Measurements from ENCODE around the gene TECPR1.
"Not testable (repeated sequence)": the region's sequence is repeated elsewhere in the genome, so short reads cannot be mapped to it uniquely, and the experiment has no call there.

Gene TECPR1

DNA sequence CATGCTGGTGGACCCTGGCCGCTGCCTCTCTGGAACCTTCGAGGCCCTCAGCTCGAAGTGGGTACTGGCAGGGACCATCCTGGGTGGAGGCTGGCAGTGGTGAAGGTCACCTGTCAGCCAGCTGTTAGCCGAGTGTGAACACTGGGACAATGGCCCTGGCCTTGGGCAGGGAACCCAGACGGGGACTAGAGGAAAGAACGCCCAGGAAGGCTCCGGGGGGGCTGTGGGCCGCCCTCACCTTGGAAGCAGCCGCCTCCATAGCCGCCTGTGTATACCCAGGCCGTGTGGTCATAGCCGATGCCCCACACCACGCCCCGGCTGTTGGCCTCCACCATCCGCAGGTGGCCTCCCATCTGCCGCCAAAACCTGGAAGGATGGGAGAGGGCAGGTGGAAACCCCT is 23.2 kb downstream of the TECPR1 start:
- H3K4me3 ChIP-seq (ENCODE audit: low read depth in 1 of 2, low read length in 2 of 2), result no peak overlapping the region
- H3K9me3 ChIP-seq (ENCODE audit: control insufficient read depth in 1 of 2, low read length in 2 of 2), result no peaks in the 10 kb centered on the region
- no peaks in the 10 kb centered on the region for H3K27me3 ChIP-seq (ENCODE audit: control insufficient read depth in 1 of 2, insufficient read depth in 2 of 2, low read length in 2 of 2)
- H3K9ac ChIP-seq (ENCODE audit: low read depth in 1 of 2, low read length in 2 of 2), result no peak overlapping the region
- no peak overlapping the region for H3K27ac ChIP-seq (ENCODE audit: low read depth, low read length)
- peaks cover 8 to 23% of the 10 kb centered on the region in 2 donors for H3K36me3 ChIP-seq (ENCODE audit: control insufficient read depth in 1 of 2, insufficient read depth in 2 of 2, low read length in 2 of 2)
- no peaks in the 10 kb centered on the region for H3K4me1 ChIP-seq (ENCODE audit: control insufficient read depth in 1 of 2, insufficient read depth in 2 of 2, low read length in 2 of 2)

GRCh38 chr7:98227939-98228338 is 24.1 kb downstream of the TECPR1 start:
- H3K27ac ChIP-seq (ENCODE audit: low read depth, low read length), result no peak overlapping the region
- no peak overlapping the region for H3K9ac ChIP-seq (ENCODE audit: low read depth in 1 of 2, low read length in 2 of 2)
- no peaks in the 10 kb centered on the region for H3K4me1 ChIP-seq (ENCODE audit: control insufficient read depth in 1 of 2, insufficient read depth in 2 of 2, low read length in 2 of 2)
- H3K27me3 ChIP-seq (ENCODE audit: control insufficient read depth in 1 of 2, insufficient read depth in 2 of 2, low read length in 2 of 2), result no peaks in the 10 kb centered on the region
- H3K4me3 ChIP-seq (ENCODE audit: low read depth in 1 of 2, low read length in 2 of 2), result no peak overlapping the region
- no peaks in the 10 kb centered on the region for H3K9me3 ChIP-seq (ENCODE audit: control insufficient read depth in 1 of 2, low read length in 2 of 2)
- peaks cover 8 to 20% of the 10 kb centered on the region in 2 donors for H3K36me3 ChIP-seq (ENCODE audit: control insufficient read depth in 1 of 2, insufficient read depth in 2 of 2, low read length in 2 of 2)

- Histone ChIP-seq H3K27me3 (ENCODE audit: control insufficient read depth in 1 of 2, insufficient read depth in 2 of 2, low read length in 2 of 2) (no peaks in the 10 kb centered on the region), H3K9me3 (ENCODE audit: control insufficient read depth in 1 of 2, low read length in 2 of 2) (no peaks in the 10 kb centered on the region), H3K4me1 (ENCODE audit: control insufficient read depth in 1 of 2, insufficient read depth in 2 of 2, low read length in 2 of 2) (no peaks in the 10 kb centered on the region), H3K4me3 (ENCODE audit: low read depth in 1 of 2, low read length in 2 of 2) (no peak overlapping the region), H3K9ac (ENCODE audit: low read depth in 1 of 2, low read length in 2 of 2) (no peak overlapping the region), H3K27ac (ENCODE audit: low read depth, low read length) (no peak overlapping the region), H3K36me3 (ENCODE audit: control insufficient read depth in 1 of 2, insufficient read depth in 2 of 2, low read length in 2 of 2) (peaks cover 8 to 28% of the 10 kb centered on the region in 2 donors)
Measured at GRCh38 chr7:98225913-98226614, 26.0 kb downstream of the TECPR1 start.

GRCh38 chr7:98224701-98225181 is 27.3 kb downstream of the TECPR1 start:
- Histone ChIP-seq H3K27ac (ENCODE audit: low read depth, low read length) (no peak overlapping the region), H3K9me3 (ENCODE audit: control insufficient read depth in 1 of 2, low read length in 2 of 2) (no peaks in the 10 kb centered on the region), H3K9ac (ENCODE audit: low read depth in 1 of 2, low read length in 2 of 2) (no peak overlapping the region), H3K27me3 (ENCODE audit: control insufficient read depth in 1 of 2, insufficient read depth in 2 of 2, low read length in 2 of 2) (no peaks in the 10 kb centered on the region), H3K4me3 (ENCODE audit: low read depth in 1 of 2, low read length in 2 of 2) (no peak overlapping the region), H3K36me3 (ENCODE audit: control insufficient read depth in 1 of 2, insufficient read depth in 2 of 2, low read length in 2 of 2) (peaks cover 8 to 24% of the 10 kb centered on the region in 2 donors), H3K4me1 (ENCODE audit: control insufficient read depth in 1 of 2, insufficient read depth in 2 of 2, low read length in 2 of 2) (no peaks in the 10 kb centered on the region)

DNA sequence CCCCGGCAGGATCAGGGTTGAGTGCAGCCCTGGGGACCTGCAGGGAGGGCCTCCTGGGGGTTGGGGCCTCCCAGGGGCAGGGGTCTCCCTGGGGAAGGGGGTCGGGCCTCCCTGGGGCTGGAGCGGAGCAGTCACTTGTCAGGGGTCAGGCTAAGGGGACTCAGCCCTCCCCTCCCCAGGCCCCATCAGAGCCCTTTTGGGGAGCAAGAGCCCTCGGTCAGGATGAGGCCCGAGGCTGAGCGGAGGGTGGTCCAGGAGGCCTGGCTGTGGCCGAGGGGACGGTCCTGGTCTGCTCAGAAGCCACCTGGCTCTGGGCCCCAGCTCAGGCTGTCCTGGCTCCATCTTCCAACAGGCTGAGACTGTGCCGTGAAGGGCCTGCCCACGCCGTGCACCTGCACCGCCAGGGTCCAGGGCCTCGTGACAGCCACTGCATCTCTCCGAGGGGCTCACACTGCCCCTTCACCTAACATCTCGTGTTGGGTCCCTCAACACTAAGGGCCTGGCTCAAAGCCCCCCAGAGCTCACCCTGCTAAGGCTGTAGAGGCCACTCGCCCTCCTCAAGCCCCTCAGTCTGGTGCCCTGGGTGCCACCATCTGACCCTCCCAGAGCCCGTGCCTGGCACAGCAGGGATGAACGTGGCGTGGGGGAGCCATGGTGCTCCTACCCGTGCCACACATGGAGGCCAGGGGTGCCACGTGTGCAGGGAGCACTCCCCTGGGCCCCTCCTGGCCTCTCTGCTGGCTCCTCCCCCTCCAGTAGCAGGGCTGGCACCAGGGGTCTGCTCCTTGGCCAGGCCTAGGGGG is 27.9 kb downstream of the TECPR1 start:
- H3K9ac ChIP-seq (ENCODE audit: low read depth in 1 of 2, low read length in 2 of 2), result no peak overlapping the region
- no peaks in the 10 kb centered on the region for H3K27me3 ChIP-seq (ENCODE audit: control insufficient read depth in 1 of 2, insufficient read depth in 2 of 2, low read length in 2 of 2)
- H3K36me3 ChIP-seq (ENCODE audit: control insufficient read depth in 1 of 2, insufficient read depth in 2 of 2, low read length in 2 of 2), result peaks cover 8 to 18% of the 10 kb centered on the region in 2 donors
- no peak overlapping the region for H3K27ac ChIP-seq (ENCODE audit: low read depth, low read length)
- H3K9me3 ChIP-seq (ENCODE audit: control insufficient read depth in 1 of 2, low read length in 2 of 2), result no peaks in the 10 kb centered on the region
- no peaks in the 10 kb centered on the region for H3K4me1 ChIP-seq (ENCODE audit: control insufficient read depth in 1 of 2, insufficient read depth in 2 of 2, low read length in 2 of 2)
- H3K4me3 ChIP-seq (ENCODE audit: low read depth in 1 of 2, low read length in 2 of 2), result no peak overlapping the region

GRCh38 chr7:98223351-98223897 is 28.6 kb downstream of the TECPR1 start:
- Histone ChIP-seq H3K27me3 (ENCODE audit: control insufficient read depth in 1 of 2, insufficient read depth in 2 of 2, low read length in 2 of 2) (no peaks in the 10 kb centered on the region), H3K27ac (ENCODE audit: low read depth, low read length) (no peak overlapping the region), H3K36me3 (ENCODE audit: control insufficient read depth in 1 of 2, insufficient read depth in 2 of 2, low read length in 2 of 2) (peaks cover 8 to 18% of the 10 kb centered on the region in 2 donors), H3K4me3 (ENCODE audit: low read depth in 1 of 2, low read length in 2 of 2) (no peak overlapping the region), H3K4me1 (ENCODE audit: control insufficient read depth in 1 of 2, insufficient read depth in 2 of 2, low read length in 2 of 2) (peaks cover 0 to under 1% of the 10 kb centered on the region in 2 donors), H3K9me3 (ENCODE audit: control insufficient read depth in 1 of 2, low read length in 2 of 2) (no peaks in the 10 kb centered on the region), H3K9ac (ENCODE audit: low read depth in 1 of 2, low read length in 2 of 2) (no peak overlapping the region)

- Histone ChIP-seq H3K9me3 (ENCODE audit: control insufficient read depth in 1 of 2, low read length in 2 of 2) (no peaks in the 10 kb centered on the region), H3K4me3 (ENCODE audit: low read depth in 1 of 2, low read length in 2 of 2) (no peak overlapping the region), H3K36me3 (ENCODE audit: control insufficient read depth in 1 of 2, insufficient read depth in 2 of 2, low read length in 2 of 2) (peaks cover 8 to 19% of the 10 kb centered on the region in 2 donors), H3K27me3 (ENCODE audit: control insufficient read depth in 1 of 2, insufficient read depth in 2 of 2, low read length in 2 of 2) (no peaks in the 10 kb centered on the region), H3K27ac (ENCODE audit: low read depth, low read length) (no peak overlapping the region), H3K9ac (ENCODE audit: low read depth in 1 of 2, low read length in 2 of 2) (no peak overlapping the region), H3K4me1 (ENCODE audit: control insufficient read depth in 1 of 2, insufficient read depth in 2 of 2, low read length in 2 of 2) (peaks cover 0 to 7% of the 10 kb centered on the region in 2 donors)
Measured at GRCh38 chr7:98222533-98223195, 29.4 kb downstream of the TECPR1 start.

DNA sequence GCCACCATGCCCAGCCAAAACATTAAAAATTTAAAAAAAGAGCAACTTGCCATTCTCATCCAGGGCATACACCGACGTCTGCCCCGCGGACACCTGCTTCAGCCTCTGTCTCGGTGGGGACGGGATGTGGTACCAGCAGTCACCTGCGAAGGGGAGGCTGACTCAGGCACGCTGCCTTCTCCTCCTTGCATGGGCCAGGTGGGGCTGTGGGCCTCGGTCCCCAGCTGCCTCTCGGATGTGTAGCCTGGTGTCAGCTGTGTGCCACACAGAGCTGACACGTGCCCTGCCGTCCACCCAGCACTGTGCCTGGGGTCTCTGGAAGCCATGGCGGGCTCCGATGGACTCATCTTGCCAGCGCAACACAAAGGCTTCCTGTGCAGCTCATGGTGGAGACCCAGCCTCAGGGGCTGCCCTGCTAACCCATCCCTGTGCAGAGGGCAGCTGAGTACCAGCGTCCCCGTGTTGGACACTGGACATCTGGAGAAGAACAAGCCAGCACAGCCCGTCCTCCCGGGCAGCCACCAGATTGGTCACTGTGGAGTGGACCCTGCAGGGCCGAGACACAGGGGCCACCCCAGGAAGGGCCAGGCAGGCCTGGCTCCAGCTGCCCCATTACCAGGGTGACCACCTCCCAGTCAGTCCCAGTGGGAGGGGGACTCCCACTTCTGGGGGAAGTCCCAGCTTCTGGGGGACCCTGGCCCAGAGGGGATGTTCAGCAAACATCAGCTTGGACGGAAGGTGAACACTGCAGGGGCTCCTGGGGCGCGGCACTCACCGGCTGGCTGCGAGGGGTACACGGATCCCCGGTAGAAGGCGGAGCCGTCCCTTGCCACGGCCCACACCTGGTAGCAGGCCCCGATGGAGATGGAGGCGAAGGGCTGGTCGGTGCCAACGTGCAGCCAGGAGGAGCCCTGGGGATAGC is 30.2 kb downstream of the TECPR1 start:
- Histone ChIP-seq H3K27me3 (ENCODE audit: control insufficient read depth in 1 of 2, insufficient read depth in 2 of 2, low read length in 2 of 2) (no peaks in the 10 kb centered on the region), H3K9ac (ENCODE audit: low read depth in 1 of 2, low read length in 2 of 2) (no peak overlapping the region), H3K27ac (ENCODE audit: low read depth, low read length) (no peak overlapping the region), H3K36me3 (ENCODE audit: control insufficient read depth in 1 of 2, insufficient read depth in 2 of 2, low read length in 2 of 2) (peaks cover 8 to 23% of the 10 kb centered on the region in 2 donors), H3K9me3 (ENCODE audit: control insufficient read depth in 1 of 2, low read length in 2 of 2) (no peaks in the 10 kb centered on the region), H3K4me1 (ENCODE audit: control insufficient read depth in 1 of 2, insufficient read depth in 2 of 2, low read length in 2 of 2) (peaks cover 0 to 7% of the 10 kb centered on the region in 2 donors), H3K4me3 (ENCODE audit: low read depth in 1 of 2, low read length in 2 of 2) (no peak overlapping the region)

- not testable (repeated sequence) for H3K4me1 ChIP-seq (ENCODE audit: control insufficient read depth in 1 of 2, insufficient read depth in 2 of 2, low read length in 2 of 2); H3K27ac ChIP-seq (ENCODE audit: low read depth, low read length); H3K9me3 ChIP-seq (ENCODE audit: control insufficient read depth in 1 of 2, low read length in 2 of 2); H3K4me3 ChIP-seq (ENCODE audit: low read depth in 1 of 2, low read length in 2 of 2); H3K9ac ChIP-seq (ENCODE audit: low read depth in 1 of 2, low read length in 2 of 2); H3K27me3 ChIP-seq (ENCODE audit: control insufficient read depth in 1 of 2, insufficient read depth in 2 of 2, low read length in 2 of 2)
- peaks cover 0 to 14% of the 10 kb centered on the region in 2 donors for H3K36me3 ChIP-seq (ENCODE audit: control insufficient read depth in 1 of 2, insufficient read depth in 2 of 2, low read length in 2 of 2)
Measured at GRCh38 chr7:98219382-98219781, 32.6 kb downstream of the TECPR1 start.

Data from duodenal mucosa (tissue), 2 donors.